ENCODE results near the gene SAMD8. TPM values are rescaled to one million over a fixed set of nuclear protein-coding genes. Genes with fewer than 3 reads are reported as not detected.
A peak's percentile ranks its signal among the peaks of the same experiment; 100 is the strongest.

SAMD8 gene
- total and polyA plus RNA-seq, 2 experiments from 2014 or later = 10.7 to 29.2 TPM

GRCh38 chr10:75150656-75151055, 39.2 kb downstream of the SAMD8 start:
- H3K36me3 ChIP-seq (replicated peaks; ENCODE audit: insufficient read depth, low read depth) = no peaks in the 10 kb centered on the region
- no peaks in the 10 kb centered on the region for H3K27me3 ChIP-seq
- TF ChIP-seq CTCF (IDR thresholded peaks at IDR 0.05; ENCODE audit: poor library complexity) (no peak), EZH2phosphoT487 (IDR thresholded peaks at IDR 0.05; ENCODE audit: low read depth, severe bottlenecking, unreplicated experiment) (no peak), EZH2 (IDR thresholded peaks at IDR 0.05; ENCODE audit: borderline replicate concordance) (no peak)
- no peak overlapping the region for H3K4me2 ChIP-seq
- WGBS (ENCODE audit: low lambda C conversion rate, missing lambda C conversion rate) = 98% methylated on average over 5 of the region's 5 CpGs
- H3K27ac ChIP-seq = no peak overlapping the region
- H3K4me1 ChIP-seq (ENCODE audit: insufficient read depth) = no peaks in the 10 kb centered on the region
- H3K9me3 ChIP-seq (ENCODE audit: low read depth) = no peaks in the 10 kb centered on the region
- no peak overlapping the region for H2AFZ ChIP-seq
- H3K9me2 ChIP-seq (replicated peaks; ENCODE audit: insufficient read depth) = no peaks in the 10 kb centered on the region
- H3K79me2 ChIP-seq = peaks cover 89% of the 10 kb centered on the region
- H3K4me3 ChIP-seq = no peak overlapping the region
- DNase-seq (ENCODE audit: low spot score) = no peak
- peaks cover 15% of the 10 kb centered on the region for H4K20me1 ChIP-seq (ENCODE audit: insufficient read depth, poor library complexity, severe bottlenecking)

GRCh38 chr10:75159519-75159918, 48.1 kb downstream of the SAMD8 start:
- Histone ChIP-seq H3K27me3 (no peaks in the 10 kb centered on the region), H3K79me2 (peaks cover 59% of the 10 kb centered on the region), H3K27ac (no peak overlapping the region), H3K9me2 (replicated peaks; ENCODE audit: insufficient read depth) (no peaks in the 10 kb centered on the region), H3K4me1 (ENCODE audit: insufficient read depth) (no peaks in the 10 kb centered on the region), H3K4me3 (no peak overlapping the region), H3K9me3 (ENCODE audit: low read depth) (no peaks in the 10 kb centered on the region), H3K36me3 (replicated peaks; ENCODE audit: insufficient read depth, low read depth) (no peaks in the 10 kb centered on the region), H4K20me1 (ENCODE audit: insufficient read depth, poor library complexity, severe bottlenecking) (no peaks in the 10 kb centered on the region), H2AFZ (no peak overlapping the region), H3K4me2 (no peak overlapping the region)
- no peak for TF ChIP-seq CTCF (IDR thresholded peaks at IDR 0.05; ENCODE audit: poor library complexity)
- no peak for TF ChIP-seq EZH2phosphoT487 (IDR thresholded peaks at IDR 0.05; ENCODE audit: low read depth, severe bottlenecking, unreplicated experiment)
- no peak for TF ChIP-seq EZH2 (IDR thresholded peaks at IDR 0.05; ENCODE audit: borderline replicate concordance)
- WGBS (ENCODE audit: low lambda C conversion rate, missing lambda C conversion rate) = 97% methylated on average over 4 of the region's 4 CpGs
- DNase-seq (ENCODE audit: low spot score) = no peak

- no peak overlapping the region for H2AFZ ChIP-seq
- no peaks in the 10 kb centered on the region for H3K9me2 ChIP-seq (replicated peaks; ENCODE audit: insufficient read depth)
- H3K4me3 ChIP-seq = no peak overlapping the region
- no peaks in the 10 kb centered on the region for H3K9me3 ChIP-seq (ENCODE audit: low read depth)
- TF ChIP-seq EZH2phosphoT487 (IDR thresholded peaks at IDR 0.05; ENCODE audit: low read depth, severe bottlenecking, unreplicated experiment) (no peak), CTCF (IDR thresholded peaks at IDR 0.05; ENCODE audit: poor library complexity) (no peak), EZH2 (IDR thresholded peaks at IDR 0.05; ENCODE audit: borderline replicate concordance) (no peak)
- peak overlapping the region; percentile 39 for H3K4me2 ChIP-seq
- no peaks in the 10 kb centered on the region for H3K36me3 ChIP-seq (replicated peaks; ENCODE audit: insufficient read depth, low read depth)
- no peaks in the 10 kb centered on the region for H4K20me1 ChIP-seq (ENCODE audit: insufficient read depth, poor library complexity, severe bottlenecking)
- H3K27ac ChIP-seq = no peak overlapping the region
- peaks cover 22% of the 10 kb centered on the region for H3K79me2 ChIP-seq
- no peak for DNase-seq (ENCODE audit: low spot score)
- H3K4me1 ChIP-seq (ENCODE audit: insufficient read depth) = peaks cover 4% of the 10 kb centered on the region
- no peaks in the 10 kb centered on the region for H3K27me3 ChIP-seq
- 54% methylated on average over 2 of the region's 2 CpGs for WGBS (ENCODE audit: low lambda C conversion rate, missing lambda C conversion rate)
Measured at GRCh38 chr10:75165684-75166622, 54.5 kb downstream of the SAMD8 start.
